ENCODE results near the gene PHEX.

Gene PHEX

DNA sequence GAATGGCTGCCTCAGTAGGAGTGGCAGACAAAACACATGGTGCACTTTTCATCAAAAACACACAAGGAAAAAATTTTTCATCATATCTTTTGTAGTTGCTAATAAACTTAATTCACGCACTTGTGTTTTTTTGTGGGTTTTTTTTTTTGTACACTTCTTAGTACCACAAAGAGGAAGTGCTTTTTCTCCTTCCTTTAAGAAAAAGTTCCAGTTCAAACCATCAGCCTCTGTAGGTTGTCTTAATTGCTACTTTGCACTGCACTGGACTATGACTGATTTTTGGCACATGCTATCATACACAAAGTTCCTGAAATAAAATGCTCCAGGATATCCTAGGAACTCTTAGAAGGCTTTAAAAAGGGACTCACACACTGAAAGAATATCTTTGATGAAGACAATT is at the start of gene PHEX:
Gene PHEX, plus strand, starts transcription at position 242 of the 400 bp plus-strand sequence. CDS start 681 bp downstream, outside the sequence.
- DNase-seq = no peak

DNA sequence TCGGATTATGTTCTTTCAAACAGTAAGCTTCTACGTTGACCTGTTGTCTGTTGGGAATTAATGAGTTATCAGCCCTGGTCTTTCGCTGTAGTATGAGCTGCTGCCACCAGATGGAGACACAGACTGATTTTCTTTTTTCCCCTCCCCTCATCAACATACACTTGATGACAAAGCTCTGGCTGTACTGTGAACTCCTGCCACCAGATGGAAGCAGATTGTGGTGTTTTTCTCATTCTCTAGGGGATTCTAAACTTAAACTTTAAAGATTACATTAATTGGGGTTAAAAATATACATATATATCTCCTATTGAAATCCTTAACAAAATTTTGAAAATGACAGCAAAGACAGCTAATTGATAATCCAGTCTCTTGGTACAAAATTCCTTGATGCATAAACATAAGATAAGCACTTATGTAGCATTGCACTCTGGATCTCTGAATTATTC is 46.8 kb upstream of the PHEX start:
- no peak for DNase-seq

DNA sequence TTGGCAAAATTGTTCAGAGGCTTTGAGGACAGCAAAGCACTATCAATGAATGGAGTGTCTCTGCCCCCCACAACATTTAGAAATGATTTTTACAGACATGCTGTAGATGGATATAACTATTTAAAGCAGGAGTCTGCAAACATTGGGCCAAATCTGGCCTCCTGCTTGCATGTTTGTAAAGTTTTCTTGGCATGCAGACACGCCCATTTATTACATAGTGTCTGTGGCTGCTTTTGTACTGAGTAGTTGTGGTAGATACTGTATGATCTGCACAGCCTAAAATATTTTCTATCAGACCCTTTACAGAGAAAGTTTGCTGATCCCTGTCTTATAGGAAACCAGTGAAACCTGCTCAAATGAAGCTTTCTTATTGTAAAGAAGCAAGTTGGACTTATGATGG is 45.5 kb upstream of the PHEX start:
- DNase-seq = no peak

DNA sequence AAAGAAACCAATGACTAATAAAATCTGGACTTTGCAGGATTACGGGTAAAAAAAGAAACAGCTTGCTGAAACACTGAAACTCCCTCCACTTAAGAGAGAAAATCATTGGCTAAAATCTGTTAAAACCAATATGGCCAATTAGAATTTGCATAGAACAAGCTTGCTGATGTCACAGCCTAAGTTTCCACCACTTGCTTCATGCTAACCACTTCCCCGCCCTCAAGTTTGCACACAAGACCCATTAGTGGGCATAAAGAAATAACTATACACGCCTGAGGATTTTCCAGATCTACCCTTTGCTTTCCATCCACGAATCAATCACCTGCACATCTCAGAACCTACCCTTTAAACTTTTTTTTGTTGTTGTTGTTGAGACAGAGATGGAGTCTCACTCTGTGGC is 42.7 kb upstream of the PHEX start:
- peak; percentile 5 for DNase-seq

DNA sequence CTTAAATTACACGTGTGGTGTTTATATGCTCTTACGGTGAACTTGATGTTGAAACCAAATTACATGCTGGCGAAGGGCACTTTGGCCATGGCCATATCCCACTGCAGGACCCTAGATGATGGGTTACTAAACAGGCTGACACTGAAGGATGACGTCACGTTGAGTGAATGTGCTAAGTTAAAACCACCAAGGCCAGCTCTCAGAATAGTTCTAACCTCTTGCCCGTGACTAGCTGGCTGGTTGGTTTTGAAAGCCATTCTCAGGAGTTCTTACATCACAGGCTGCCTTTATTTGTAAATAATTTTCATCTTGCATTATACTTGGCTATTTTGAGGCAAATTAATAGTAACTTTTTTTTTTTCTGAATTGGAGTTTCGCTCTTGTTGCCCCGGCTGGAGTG is 41.3 kb upstream of the PHEX start:
- DNase-seq = peak; percentile 3

DNA sequence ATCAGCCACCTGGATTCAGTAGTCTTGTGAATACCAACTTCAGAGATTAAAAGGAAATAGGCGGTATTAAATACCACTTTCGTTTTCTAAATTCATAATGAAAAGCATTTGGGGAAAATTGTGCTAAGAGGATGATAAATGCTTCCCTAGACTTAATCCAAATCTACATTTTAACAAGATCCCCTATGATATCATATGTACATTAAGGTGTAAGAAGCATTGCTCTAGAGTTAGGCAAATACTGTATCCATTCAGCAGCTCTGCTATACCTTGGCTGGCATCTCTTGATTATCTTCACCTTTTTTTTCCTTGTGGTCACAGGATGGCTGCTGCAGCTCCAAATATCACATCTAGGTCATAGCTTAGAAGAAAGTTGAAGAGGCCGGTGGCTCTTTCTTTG is 40.6 kb upstream of the PHEX start:
- DNase-seq = no peak

DNA sequence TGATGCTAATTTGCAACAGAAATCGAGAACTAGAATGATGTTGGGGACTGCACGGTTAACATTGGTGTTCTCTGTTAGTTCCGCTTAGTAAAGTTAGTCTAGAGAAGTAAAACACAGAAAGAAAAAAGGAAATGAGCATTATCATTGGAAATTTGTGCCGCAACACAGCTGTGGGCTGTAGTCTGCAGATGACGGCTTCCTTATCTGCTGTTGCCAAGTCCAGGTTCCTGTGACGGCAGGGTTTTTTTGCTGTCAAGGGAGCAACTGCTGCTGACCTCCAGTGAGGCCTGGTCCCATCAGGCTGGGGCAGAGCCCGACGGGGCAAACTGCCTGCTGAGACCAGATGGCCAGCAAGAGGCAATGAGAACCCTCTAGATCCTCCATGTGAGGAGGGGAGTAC is 38.9 kb upstream of the PHEX start:
- no peak for DNase-seq

DNA sequence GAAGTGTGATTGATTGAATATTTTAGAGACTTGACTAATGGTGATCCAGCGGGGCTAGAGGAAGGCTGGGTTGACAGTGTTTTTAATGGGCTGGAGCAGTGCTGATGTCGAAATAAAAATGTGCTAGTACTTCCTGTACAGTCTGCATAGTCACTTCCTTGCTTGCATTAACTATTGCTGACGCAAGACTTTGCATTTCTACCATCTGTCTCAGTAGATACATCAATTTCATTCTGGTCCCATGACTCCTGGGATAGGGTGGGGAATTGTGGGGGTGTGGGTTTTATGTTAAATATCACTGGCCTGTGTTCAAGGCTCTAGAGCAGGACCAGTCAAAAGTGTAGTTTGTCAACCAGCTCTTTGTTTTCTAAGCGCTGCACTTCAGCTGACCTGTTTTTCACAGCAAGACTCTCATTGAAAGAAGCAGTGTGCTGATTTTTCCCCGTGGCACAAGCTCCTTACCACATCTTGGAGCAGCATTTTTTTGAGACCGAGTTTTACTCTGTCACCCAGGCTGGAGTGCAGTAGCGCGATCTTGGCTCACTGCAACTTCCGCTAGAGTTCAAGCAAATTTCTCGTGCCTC is 35.2 kb upstream of the PHEX start:
- DNase-seq = no peak

DNA sequence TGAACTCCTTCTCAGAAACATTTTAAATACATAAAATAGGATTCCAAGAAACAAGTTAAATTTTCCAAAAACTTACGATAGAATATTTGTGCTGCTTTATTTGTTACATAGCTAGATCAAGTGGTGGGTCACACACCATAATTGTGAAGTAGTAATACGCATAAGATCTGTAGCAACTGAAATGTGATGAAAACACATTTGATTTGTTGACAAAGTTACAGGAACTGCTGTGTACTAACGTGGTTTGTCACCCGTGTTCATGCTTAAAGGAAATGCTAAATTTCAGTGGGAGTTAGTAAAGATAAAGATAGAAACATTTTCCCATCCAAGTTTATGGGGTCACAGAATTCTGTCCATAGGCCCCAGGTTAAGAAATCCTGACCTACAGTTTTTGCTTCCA is 34.1 kb upstream of the PHEX start:
- no peak for DNase-seq

DNA sequence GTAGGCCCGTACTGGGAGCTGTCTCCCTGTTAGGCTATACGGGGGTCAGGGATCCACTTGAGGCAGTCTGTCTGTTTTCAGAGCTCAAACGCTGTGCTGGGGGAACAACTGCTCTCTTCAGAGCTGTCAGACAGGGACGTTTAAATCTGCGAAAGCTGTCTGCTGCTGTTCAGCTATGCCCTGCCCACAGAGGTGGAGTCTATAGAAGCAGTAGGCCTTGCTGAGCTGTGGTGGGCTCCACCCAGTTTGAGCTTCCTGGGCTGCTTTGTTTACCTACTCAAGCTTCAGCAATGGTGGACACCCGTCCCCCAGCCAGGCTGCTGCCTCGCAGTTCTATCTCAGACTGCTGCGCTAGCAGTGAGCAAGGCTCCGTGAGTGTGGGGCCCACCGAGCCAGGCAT is 27.3 kb upstream of the PHEX start:
- DNase-seq = no peak

DNA sequence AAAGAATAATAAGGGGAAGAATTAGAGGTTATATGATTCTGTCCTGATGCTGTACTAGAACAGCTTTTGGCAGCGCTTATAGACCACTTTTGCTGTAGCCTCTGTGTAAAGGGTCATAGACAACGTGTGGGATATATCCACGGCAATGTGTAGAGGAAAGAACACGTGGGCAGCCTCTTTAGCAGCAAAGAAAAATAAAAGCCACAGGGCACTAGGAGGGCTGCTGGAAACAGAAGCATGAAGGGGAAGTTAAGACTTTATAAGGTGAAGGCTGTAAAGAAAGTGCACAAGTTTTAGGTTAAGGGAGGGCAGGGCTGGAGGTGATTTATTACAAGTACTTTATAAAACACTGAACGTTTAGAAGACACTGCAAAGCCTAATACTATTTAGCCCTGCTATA is 20.1 kb upstream of the PHEX start:
- DNase-seq = no peak

DNA sequence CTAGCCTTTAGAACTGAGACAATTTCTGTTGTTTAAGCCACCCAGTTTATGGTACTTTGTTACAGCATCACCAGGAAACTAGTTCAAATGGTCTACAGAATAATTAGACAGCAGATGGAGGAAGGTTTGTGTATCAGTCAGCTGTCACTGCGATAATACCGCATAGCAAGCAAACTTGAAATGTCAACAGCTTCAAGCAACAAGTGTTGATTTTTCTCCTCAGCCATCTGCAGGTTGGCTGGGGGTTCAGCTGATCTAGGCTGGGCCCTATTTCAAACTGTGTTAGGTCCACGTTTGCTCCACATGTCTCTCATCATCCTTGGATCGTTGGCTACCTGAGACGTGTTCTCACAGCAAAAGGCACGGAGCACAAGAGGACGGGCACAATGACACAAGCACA is 19.2 kb upstream of the PHEX start:
- no peak for DNase-seq

DNA sequence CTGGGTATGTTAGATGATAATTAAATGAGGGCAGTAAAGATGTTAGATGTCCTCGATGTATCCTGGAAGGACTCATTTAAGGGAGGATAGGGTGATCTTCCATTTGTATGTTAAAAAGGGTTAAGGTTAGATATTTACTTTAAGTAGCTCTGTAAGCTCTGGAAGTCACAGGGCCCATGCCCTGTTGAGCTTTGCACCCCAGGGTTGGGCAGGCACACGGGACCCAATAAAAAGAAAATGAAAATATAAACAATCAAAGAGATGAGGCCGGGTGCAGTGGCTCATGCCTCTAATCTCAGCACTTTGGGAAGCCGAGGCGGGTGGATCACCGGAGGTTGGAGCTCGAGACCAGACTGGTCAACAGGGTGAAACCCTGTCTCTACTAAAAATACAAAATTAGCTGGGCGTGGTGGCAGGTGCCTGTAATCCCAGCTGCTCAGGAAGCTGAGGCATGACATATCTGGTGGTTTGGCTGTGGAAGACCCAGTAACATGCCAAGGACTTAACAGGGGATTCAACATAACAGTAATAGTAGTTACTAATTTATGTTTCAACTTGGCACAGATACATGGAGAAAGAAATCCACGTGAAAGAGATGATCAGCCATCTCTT is 16.9 kb upstream of the PHEX start:
- DNase-seq = no peak

DNA sequence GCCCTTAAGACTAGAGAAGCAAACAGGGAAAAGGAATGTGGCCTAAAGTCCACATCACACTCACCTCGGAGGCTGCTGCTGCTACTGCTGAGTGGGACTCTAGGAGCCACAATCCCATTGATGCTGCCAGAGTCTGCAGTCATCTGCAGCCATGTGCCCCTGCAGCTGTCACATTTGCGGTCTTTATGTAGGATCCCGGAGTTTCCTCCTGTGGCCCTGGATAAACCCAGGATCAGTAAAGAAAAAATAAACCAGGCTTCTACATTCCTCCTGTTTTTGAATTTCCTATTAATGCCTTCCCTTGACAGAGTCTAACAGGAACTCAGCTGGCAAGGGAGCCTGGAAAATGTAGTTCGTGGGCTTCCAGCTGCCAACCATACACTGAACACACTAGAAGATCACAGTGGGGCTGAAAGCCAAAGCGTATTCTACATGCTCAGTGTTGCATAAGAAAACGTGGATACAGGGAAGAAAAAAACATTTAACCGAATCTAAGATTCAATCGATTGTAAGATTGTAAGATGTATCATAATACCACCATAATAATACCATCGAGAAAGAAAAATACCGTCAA is 10.3 kb upstream of the PHEX start:
- DNase-seq = no peak

DNA sequence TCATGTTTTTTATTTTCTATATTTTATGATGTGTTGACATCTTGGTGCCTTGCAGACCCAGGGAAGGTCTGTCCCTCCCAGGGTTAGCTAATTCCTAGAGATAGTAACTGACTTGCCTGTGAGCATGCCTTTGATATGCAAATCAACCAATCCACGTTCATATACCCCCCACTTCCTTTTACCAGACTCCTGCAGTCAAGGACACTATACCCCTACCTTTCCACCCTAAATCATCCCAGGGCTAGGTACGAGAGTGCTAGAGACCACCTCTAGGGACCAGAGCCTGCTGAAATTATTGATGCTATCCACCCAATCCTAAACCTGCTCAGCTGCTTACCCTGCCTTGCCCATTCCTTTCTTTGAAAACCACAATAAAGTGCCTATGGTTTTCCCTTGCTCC is 7.5 kb upstream of the PHEX start:
- DNase-seq = no peak

DNA sequence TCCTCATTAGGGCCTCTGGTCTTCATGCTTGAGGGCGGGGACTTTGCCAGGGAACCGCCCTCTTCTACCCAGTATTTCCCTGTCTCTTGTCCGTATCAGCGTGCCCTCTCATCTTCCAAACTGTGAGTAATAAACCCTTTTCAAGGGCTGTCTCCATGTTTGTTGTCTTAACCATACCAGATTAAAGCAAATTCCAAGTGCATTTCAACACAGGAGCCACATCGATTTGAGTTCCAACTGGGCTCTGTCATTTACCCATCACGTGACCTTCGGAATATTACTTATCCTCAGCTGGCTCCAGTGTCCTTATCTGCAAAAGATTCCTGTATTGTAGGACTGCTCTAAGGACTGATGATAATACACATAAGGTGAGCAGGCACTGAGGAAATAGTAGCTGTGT is 6.4 kb upstream of the PHEX start:
- DNase-seq = no peak

DNA sequence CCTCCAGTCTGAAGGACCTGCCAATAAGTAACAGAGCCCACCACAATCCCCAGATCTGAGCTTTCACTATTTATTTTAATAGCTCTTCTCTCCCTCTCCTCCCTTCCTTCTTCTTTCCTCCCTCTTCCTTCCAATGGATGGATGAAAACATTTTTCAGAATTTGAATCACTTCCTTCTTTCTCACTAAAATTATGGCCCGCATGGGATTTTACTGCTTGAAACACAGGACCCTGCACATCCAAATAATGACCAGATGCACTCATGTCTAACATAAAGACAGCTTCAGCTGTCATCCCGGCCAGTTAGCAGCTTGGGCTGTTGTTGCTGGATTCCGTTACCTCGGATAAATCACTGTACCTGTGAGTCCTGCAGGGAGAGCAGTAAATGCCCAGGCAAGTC is 5.4 kb upstream of the PHEX start:
- DNase-seq = no peak

DNA sequence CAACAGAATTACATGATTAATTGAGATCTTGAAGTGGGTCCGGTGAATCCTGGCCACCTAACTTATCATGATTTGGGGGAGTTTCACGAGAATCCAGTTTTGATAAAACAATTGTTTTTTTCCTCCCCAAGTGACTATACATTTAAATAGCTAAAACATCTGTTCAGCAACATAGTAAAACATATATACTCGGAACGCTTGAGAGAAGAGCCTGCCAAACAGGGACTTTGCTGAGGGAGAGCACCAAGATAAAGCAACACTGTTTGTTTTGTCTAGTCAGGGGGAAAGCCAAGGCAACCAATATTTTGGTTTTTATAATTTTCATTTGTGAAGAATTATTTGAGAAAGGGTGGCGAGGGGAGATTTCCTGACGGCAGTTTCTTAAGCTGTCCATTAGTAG is 381 bp downstream of the PHEX start:
- DNase-seq = no peak

DNA sequence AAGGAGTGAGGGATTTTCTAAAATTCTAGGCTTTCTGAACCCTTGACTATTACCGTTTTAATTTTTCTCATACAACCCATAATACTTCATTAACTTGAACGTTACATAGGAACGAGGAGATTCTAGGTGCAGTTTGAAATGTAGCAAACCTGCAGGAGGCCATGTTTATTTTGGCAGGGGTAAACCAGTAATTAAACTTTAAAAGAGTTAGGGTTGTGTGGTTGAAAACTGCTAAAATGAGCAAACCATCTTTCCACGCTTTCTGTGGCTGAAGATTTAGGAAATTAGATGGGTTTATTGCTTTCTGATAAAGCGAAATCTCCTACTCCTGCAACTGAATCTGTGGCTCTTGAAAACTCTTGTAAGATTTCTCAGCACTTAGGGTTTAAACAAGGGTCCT is 1.7 kb downstream of the PHEX start:
- no peak for DNase-seq

DNA sequence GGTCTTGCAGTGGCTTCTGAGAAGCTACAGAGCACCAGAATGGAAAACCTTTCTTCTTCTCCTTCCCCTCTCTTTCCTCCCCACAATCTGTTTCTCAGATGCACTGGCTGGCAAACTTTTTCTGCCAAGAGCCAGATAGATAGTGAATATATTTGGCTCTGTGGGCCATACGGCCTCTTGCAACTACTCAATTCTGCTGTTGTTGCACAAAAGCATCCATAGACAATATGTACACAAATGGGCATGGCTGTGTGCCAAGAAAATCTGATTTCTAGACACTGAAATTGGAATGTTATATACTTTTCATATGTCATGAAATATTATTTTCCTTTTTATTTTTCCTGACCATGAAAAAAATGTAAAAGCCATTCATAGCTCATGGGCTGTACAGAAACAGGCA is 3.1 kb downstream of the PHEX start:
- no peak for DNase-seq

DNA sequence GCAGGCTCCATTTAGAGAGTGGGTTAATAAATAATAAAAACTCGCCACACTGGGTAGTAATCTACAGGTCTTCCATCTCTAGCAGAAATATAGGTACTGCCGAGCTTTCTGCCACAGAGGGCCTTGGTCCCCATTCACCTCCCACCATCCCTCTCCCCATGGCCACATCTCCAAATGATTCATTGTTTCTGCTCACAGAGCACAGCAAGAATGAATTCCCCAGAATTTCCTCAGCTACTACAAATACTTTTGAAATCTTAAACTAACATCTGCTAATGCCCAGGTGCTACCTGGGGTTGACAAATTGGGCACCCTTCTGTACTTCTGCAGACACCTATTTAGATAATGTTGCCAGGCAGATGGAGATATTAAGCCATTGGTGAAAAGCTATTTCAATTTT is 5.1 kb downstream of the PHEX start:
- no peak for DNase-seq

DNA sequence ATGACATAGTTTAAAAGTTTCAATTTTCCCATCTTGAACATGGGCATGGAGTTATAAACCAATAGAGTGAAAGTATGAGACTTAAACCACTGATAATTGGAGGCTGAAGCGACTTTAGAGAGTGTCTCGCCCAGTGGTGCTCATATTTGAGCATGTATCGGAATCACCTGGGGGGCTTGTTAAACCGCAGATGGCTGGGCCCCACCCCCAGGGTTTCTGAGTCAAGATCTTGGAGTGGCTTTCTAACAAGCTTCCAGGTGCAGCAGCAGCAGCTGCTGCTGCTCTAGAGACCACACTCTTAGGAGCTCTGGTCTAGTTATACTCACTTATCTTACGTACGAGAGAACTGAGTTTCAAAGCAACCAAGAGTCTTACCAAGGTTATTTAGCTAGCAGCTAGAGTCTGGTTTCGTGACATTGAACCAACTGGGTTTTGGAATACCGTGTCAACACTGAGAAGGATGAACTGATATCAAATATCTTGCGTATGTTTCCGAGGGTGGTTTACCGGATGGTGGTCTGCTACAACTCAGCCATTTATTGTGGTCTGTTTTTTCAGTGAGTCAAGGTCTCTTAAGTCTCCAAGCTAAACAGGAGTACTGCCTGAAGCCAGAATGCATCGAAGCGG is 5.9 kb downstream of the PHEX start:
- no peak for DNase-seq

DNA sequence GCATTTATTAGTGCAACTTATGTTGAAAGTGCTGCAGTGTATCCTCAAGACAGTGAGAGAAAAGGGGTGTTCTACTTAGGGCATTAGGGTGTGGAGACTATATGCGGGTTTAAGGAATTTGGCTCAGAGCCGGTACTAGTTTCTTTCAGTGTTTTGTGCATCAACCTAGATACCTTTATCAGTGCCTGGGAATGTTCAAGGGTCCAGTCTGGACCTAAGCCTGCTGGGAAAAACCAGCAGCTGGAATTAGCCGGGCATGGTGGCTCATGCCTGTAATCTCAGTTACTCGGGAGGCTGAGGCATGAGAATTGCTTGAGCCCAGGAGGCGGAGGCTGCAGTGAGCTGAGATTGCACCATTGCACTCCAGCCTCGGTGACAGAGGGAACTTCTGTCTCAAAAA is 7.4 kb downstream of the PHEX start:
- no peak for DNase-seq

DNA sequence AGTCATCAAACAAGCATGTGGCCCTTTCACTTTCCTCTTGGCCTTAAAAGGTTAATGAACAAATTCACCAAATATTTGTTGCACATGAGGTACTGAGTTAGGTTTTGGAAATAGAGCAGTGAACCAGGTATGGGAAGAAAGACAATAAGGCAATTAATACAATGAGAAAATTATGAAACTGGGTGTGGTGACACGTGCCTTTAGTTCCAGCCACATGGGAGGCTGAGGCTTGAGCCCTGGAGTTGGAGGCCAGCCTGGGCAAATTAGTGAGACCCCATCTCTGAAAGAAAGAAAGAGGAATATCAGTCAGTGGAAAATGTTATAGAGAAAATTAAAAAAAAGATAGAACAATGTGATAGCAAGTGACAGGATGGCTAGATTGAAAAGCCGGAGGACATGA is 8.1 kb downstream of the PHEX start:
- DNase-seq = no peak

Measured in NK-92 treated with Interleukin-12 subunit alpha and Interleukin-12 subunit beta, amount 100 ng/mL, for 24 hours (cell line).